NB4 (cell line): ENCODE results near the gene DSP.
A peak's percentile ranks its signal among the peaks of the same experiment; 100 is the strongest.

Experiments
- DNase-seq: peaks from one replicate; pipeline ENCODE4 v3.0.0; 2010; ENCODE audit warnings: low read depth
- H3K4me3 ChIP-seq: one replicate; pipeline ENCODE4 v1.5.1; 2011; ENCODE audit warnings: mild to moderate bottlenecking, low read depth, low read length, moderate library complexity
- CTCF ChIP-seq: IDR thresholded peaks from one replicate; pipeline ENCODE4 v1.5.1; 2012; ENCODE audit warnings: low read depth, low read length
- MAX ChIP-seq: IDR thresholded peaks from 2 replicates; pipeline ENCODE4 v1.6.1; 2011; ENCODE audit warnings: low read depth, low read length
- MYC ChIP-seq: IDR thresholded peaks from 2 replicates; pipeline ENCODE4 v1.6.1; 2011; ENCODE audit warnings: low read depth, low read length
- POLR2A ChIP-seq: IDR thresholded peaks from 2 replicates; pipeline ENCODE4 v1.6.1; 2011; ENCODE audit warnings: mild to moderate bottlenecking; ENCODE audit not compliant: insufficient read length; ENCODE audit errors: extremely low read depth

DSP gene

GRCh38 chr6:7621761-7622160, 80.3 kb downstream of the DSP start:
- TF ChIP-seq POLR2A: no peak
- TF ChIP-seq MYC: no peak
- no peak for TF ChIP-seq CTCF
- no peak for TF ChIP-seq MAX

GRCh38 chr6:7624796-7625710, 83.6 kb downstream of the DSP start:
- no peak overlapping the region for H3K4me3 ChIP-seq
- DNase-seq: peak; percentile 67
- TF ChIP-seq MAX: no peak
- no peak for TF ChIP-seq MYC

More at GRCh38 chr6:7621761-7622160, 80.3 kb downstream of the DSP start:
- DNase-seq: no peak
- H3K4me3 ChIP-seq: no peak overlapping the region

GRCh38 chr6:7628479-7628878, 87.0 kb downstream of the DSP start:
- no peak for DNase-seq
- TF ChIP-seq MAX (no peak), POLR2A (no peak), MYC (no peak), CTCF (no peak)
- no peak overlapping the region for H3K4me3 ChIP-seq

GRCh38 chr6:7628909-7629308, 87.4 kb downstream of the DSP start:
- TF ChIP-seq POLR2A (no peak), MYC (no peak), MAX (no peak), CTCF (no peak)

GRCh38 chr6:7629321-7629720, 87.8 kb downstream of the DSP start:
- no peak overlapping the region for H3K4me3 ChIP-seq
- DNase-seq: no peak
- TF ChIP-seq MAX: no peak
- no peak for TF ChIP-seq MYC
- no peak for TF ChIP-seq POLR2A
- TF ChIP-seq CTCF: no peak

More at GRCh38 chr6:7628909-7629308, 87.4 kb downstream of the DSP start:
- DNase-seq: no peak
- H3K4me3 ChIP-seq: no peak overlapping the region

- TF ChIP-seq POLR2A (no peak), MYC (no peak), CTCF (no peak), MAX (no peak)
- no peak for DNase-seq
- no peak overlapping the region for H3K4me3 ChIP-seq
Observed at GRCh38 chr6:7630792-7631191, 89.3 kb downstream of the DSP start.
